IMR-90 (cell line): ENCODE measurements around the gene MLLT3. TPM values are rescaled to one million over a fixed set of nuclear protein-coding genes. Genes with fewer than 3 reads are reported as not detected.

Source experiments
- ATAC-seq: fragments of 200-7000 bp; cut with Tn5 transposase; 2 replicates; pipeline ENCODE4 v1.9.1; 2020; ENCODE audit warnings: low read depth, mild to moderate bottlenecking, moderate library complexity
- Bru-seq: library from RNA; stranded (reverse); fragments of 400-500 nt; gene quantifications from one replicate; lab custom pipeline; 2021; lab: Mats Ljungman, UMichigan
- BruChase-seq, 2 experiments: library from RNA; stranded (reverse); fragments of 400-500 nt; gene quantifications; one replicate each; lab custom pipeline; 2021; lab: Mats Ljungman, UMichigan
- BruUV-seq: library from RNA; stranded (reverse); fragments of 400-500 nt; replicated peaks from 2 replicates; lab custom pipeline; 2021; lab: Mats Ljungman, UMichigan
- CTCF ChIA-PET: fragments of 300-600 bp; formaldehyde crosslinking; extraction: SDS; loops from one replicate; lab custom pipeline; 2021; ENCODE audit warnings: antibody characterized with exemption; lab: Yijun Ruan, JAX
- POLR2A ChIA-PET: fragments of 300-600 bp; sonication (Branson Sonifier 250); formaldehyde crosslinking; loops from one replicate; lab custom pipeline; 2022; ENCODE audit warnings: antibody characterized with exemption; ENCODE audit not compliant: unreplicated experiment; lab: Charles Lee
- DNase-seq: peaks from one replicate; pipeline ENCODE4 v3.0.0; 2013
- H2AFZ ChIP-seq: replicated peaks from 2 replicates; pipeline ENCODE3; 2013; ENCODE audit warnings: low read length, mild to moderate bottlenecking; ENCODE audit not compliant: poor library complexity
- H2AK5ac ChIP-seq: 2 replicates; pipeline ENCODE4 v1.6.1; 2013; ENCODE audit warnings: low read depth, low read length, inconsistent platforms
- H2AK9ac ChIP-seq: replicated peaks from 2 replicates; pipeline ENCODE3; 2013; ENCODE audit warnings: mild to moderate bottlenecking, low read depth, low read length, moderate library complexity; ENCODE audit not compliant: poor library complexity
- H2BK120ac ChIP-seq: 2 replicates; pipeline ENCODE4 v1.6.1; 2013; ENCODE audit warnings: low read depth, low read length, inconsistent platforms
- H2BK15ac ChIP-seq: 3 replicates; pipeline ENCODE4 v1.6.1; 2013; ENCODE audit warnings: low read depth, low read length, inconsistent platforms
- H2BK20ac ChIP-seq: 2 replicates; pipeline ENCODE4 v1.6.1; 2013; ENCODE audit warnings: low read depth, mild to moderate bottlenecking, inconsistent platforms, low read length, moderate library complexity
- H2BK5ac ChIP-seq: 2 replicates; pipeline ENCODE4 v1.6.1; 2013; ENCODE audit warnings: mild to moderate bottlenecking, low read depth, low read length, inconsistent platforms; ENCODE audit not compliant: poor library complexity, severe bottlenecking
- H3K14ac ChIP-seq: replicated peaks from 2 replicates; pipeline ENCODE4 v1.6.1; 2013; ENCODE audit warnings: low read depth, low read length, inconsistent platforms
- H3K18ac ChIP-seq: 2 replicates; pipeline ENCODE4 v1.6.1; 2013; ENCODE audit warnings: low read depth, low read length, control low read depth
- H3K23ac ChIP-seq: 2 replicates; pipeline ENCODE4 v1.6.1; 2013; ENCODE audit warnings: low read depth, low read length, inconsistent platforms
- H3K27ac ChIP-seq: 2 replicates; pipeline ENCODE4 v1.5.1; 2013; ENCODE audit warnings: mild to moderate bottlenecking, control low read depth, low read length; ENCODE audit not compliant: insufficient read depth
- H3K27me3 ChIP-seq: 2 replicates; pipeline ENCODE4 v1.6.1; 2013; ENCODE audit warnings: low read length; ENCODE audit not compliant: control insufficient read depth, insufficient read depth
- H3K36me3 ChIP-seq: 2 replicates; pipeline ENCODE4 v1.6.1; 2013; ENCODE audit warnings: low read length, mixed read lengths; ENCODE audit not compliant: control insufficient read depth, insufficient read depth
- H3K4ac ChIP-seq: 2 replicates; pipeline ENCODE4 v1.6.1; 2013; ENCODE audit warnings: low read depth, low read length, inconsistent platforms
- H3K4me1 ChIP-seq: 2 replicates; pipeline ENCODE4 v1.6.1; 2013; ENCODE audit warnings: low read length, mixed read lengths; ENCODE audit not compliant: control insufficient read depth, insufficient read depth
- H3K4me2 ChIP-seq: 2 replicates; pipeline ENCODE4 v1.6.1; 2013; ENCODE audit warnings: low read depth, mild to moderate bottlenecking, control low read depth, low read length, moderate library complexity
- H3K4me3 ChIP-seq: 2 replicates; pipeline ENCODE4 v1.5.1; 2013; ENCODE audit warnings: low read depth, mild to moderate bottlenecking, control low read depth, low read length, moderate library complexity; ENCODE audit not compliant: insufficient read depth
- H3K56ac ChIP-seq: 2 replicates; pipeline ENCODE4 v1.6.1; 2013; ENCODE audit warnings: low read length, inconsistent platforms; ENCODE audit not compliant: insufficient read depth; ENCODE audit errors: extremely low read depth
- H3K79me1 ChIP-seq, 2 experiments: 2 replicates each; pipeline ENCODE4 v1.6.1; 2013; ENCODE audit warnings: low read length in 2 of 2, inconsistent platforms in 1 of 2, low read depth in 1 of 2
- H3K9ac ChIP-seq: 2 replicates; pipeline ENCODE4 v1.6.1; 2013; ENCODE audit warnings: low read depth, low read length, control low read depth
- H3K9me1 ChIP-seq: 2 replicates; pipeline ENCODE4 v1.6.1; 2013; ENCODE audit warnings: low read length, inconsistent platforms; ENCODE audit not compliant: insufficient read depth
- H3K9me3 ChIP-seq: 2 replicates; pipeline ENCODE4 v1.6.1; 2013; ENCODE audit warnings: low read length; ENCODE audit not compliant: control insufficient read depth, insufficient read depth
- H4K20me1 ChIP-seq: 2 replicates; pipeline ENCODE4 v1.6.1; 2013; ENCODE audit warnings: low read length, inconsistent platforms; ENCODE audit not compliant: insufficient read depth
- H4K5ac ChIP-seq: 2 replicates; pipeline ENCODE4 v1.6.1; 2013; ENCODE audit warnings: mild to moderate bottlenecking, low read depth, low read length, control low read depth
- H4K8ac ChIP-seq, 2 experiments: 2 replicates each; pipeline ENCODE4 v1.6.1; 2013; ENCODE audit warnings: low read depth in 2 of 2, low read length in 2 of 2, control low read depth in 1 of 2, inconsistent platforms in 1 of 2
- H4K91ac ChIP-seq: 2 replicates; pipeline ENCODE4 v1.6.1; 2013; ENCODE audit warnings: low read depth, low read length, inconsistent platforms; ENCODE audit not compliant: insufficient read depth
- ELK1 ChIP-seq: fragments of 150-350 bp; IDR thresholded peaks from 2 replicates; pipeline ENCODE4 v1.6.1; 2016; ENCODE audit warnings: low read depth, mild to moderate bottlenecking, low read length, moderate library complexity, borderline replicate concordance
- MAZ ChIP-seq: IDR thresholded peaks from 2 replicates; pipeline ENCODE4 v1.6.1; 2012; ENCODE audit warnings: low read depth, mild to moderate bottlenecking, low read length, improper control_type of control experiment, moderate library complexity, borderline replicate concordance
- WGBS, 2 experiments: methylation state at CpG; one replicate each; pipeline versions ENCODE4 v1.1.5 to v1.1.7; 2013; ENCODE audit warnings: missing lambda C conversion rate in 2 of 2; ENCODE audit not compliant: insufficient read length in 1 of 2; ENCODE audit errors: extremely low coverage in 2 of 2; 5-methylcytosine and 5-hydroxymethylcytosine counted together
- dilution Hi-C: fragments of 300-500 bp; cut with HindIII; formaldehyde crosslinking; loops from one replicate; pipeline ENCODE4 v1.14.3; 2018; ENCODE audit warnings: low sequenced_read_pairs; ENCODE audit not compliant: unreplicated experiment
- in situ Hi-C: fragments of 300-500 bp; cut with MboI; formaldehyde crosslinking; loops from 3 replicates; pipeline ENCODE4 v1.14.3; 2019; ENCODE audit warnings: low sequenced_read_pairs, inconsistent platforms, mixed read lengths
- intact Hi-C: fragments of 100-400 bp; cut with micrococcal nuclease; formaldehyde crosslinking; loops from 2 replicates; pipeline ENCODE4 v1.10.0; 2022
- long read RNA-seq: library from polyadenylated mRNA; unstranded; transcript quantifications from one replicate; pipeline ENCODE4 v2.0.0, GENCODE V29; 2021; ENCODE audit not compliant: unreplicated experiment
- polyA plus RNA-seq, 3 experiments: library from polyadenylated mRNA; depleted of rRNA; stranded (reverse); fragments of >200 nt; gene quantifications; 2 replicates each; pipeline ENCODE4 v1.2.3, GENCODE V29; 2012; ENCODE audit warnings: low replicate concordance in 1 of 3
- total RNA-seq: library from RNA; depleted of rRNA; stranded (reverse); fragments of >200 nt; gene quantifications from 2 replicates; pipeline ENCODE4 v1.2.3, GENCODE V29; 2012; rRNA removed
- TF ChIP-seq, protein P1 (sequence below): fragments of 150-350 bp; IDR thresholded peaks from 2 replicates; pipeline ENCODE4 v1.6.1; 2017; ENCODE audit warnings: mild to moderate bottlenecking, antibody characterized with exemption, low read length, low read depth

MLLT3 gene
- 21.1 and 24.4 TPM in 2 replicates for total RNA-seq
- 10.0 and 10.4 TPM in 2 replicates for polyA plus RNA-seq (2012; rRNA removed)
- polyA plus RNA-seq (2012; cell fraction: cytosol; rRNA removed), result 2.4 and 2.5 TPM in 2 replicates
- 0.95 and 8.7 TPM in 2 replicates for polyA plus RNA-seq (2012; cell fraction: nucleus; rRNA removed; ENCODE audit: low replicate concordance)
- percentile 84 among the genes with signal in this experiment for Bru-seq, nascent RNA
- BruChase-seq, experiment 1, labeled RNA remaining after a 6-hour chase, result percentile 66 among the genes with signal in this experiment
- percentile 77 among the genes with signal in this experiment for BruChase-seq, experiment 2, labeled RNA remaining after a 2-hour chase
- long read RNA-seq, full-length matches to known transcripts, result 13 of 19 reads
- long read RNA-seq, partial matches to known transcripts, result 4 of 19 reads
- long read RNA-seq, other reads (novel, unspliced or antisense), result 2 of 19 reads

GRCh38 chr9:20622330-20623020, at the start of gene MLLT3:
MLLT3 (minus strand) TSS chr9:20622499.
- dilution Hi-C loops (no loop called here), intact Hi-C loops (loop anchor here (1.0 to 5.0 kb wide), 4 partner anchors 62 to 360 kb away; partner anchors contain the start of gene FOCAD), in situ Hi-C loops (loop anchor here (5.0 kb wide), 1 partner anchor 265 kb away; no protein-coding TSS in a partner anchor)
- peak; percentile 92 for ATAC-seq
- Histone ChIP-seq H2BK15ac (peak within 1 kb of the TSS; percentile 46; the same call in 1 of the 3 replicates), H3K4ac (peak within 1 kb of the TSS; percentile 72), H3K4me3 (peak within 1 kb of the TSS; percentile 93), H3K27me3 (no peaks in the 10 kb centered on the region), H3K4me2 (peak within 1 kb of the TSS; percentile 100), H2AK5ac (peak within 1 kb of the TSS; percentile 63), H3K56ac (peak within 1 kb of the TSS; percentile 79), H3K9me1 (no peaks in the 10 kb centered on the region), H3K36me3 (peaks cover 3% of the 10 kb centered on the region; the same call in 1 of the 2 replicates), H3K23ac (peak within 1 kb of the TSS; percentile 84), H2BK120ac (peak within 1 kb of the TSS; percentile 17; the same call in 1 of the 2 replicates), H3K27ac (peak within 1 kb of the TSS; percentile 91), H4K91ac (peak within 1 kb of the TSS; percentile 50; the same call in 1 of the 2 replicates), H4K20me1 (peaks cover 6% of the 10 kb centered on the region; the same call in 1 of the 2 replicates), H2AK9ac (peak within 1 kb of the TSS; percentile 88), H4K5ac (peak within 1 kb of the TSS; percentile 33), H3K18ac (peak within 1 kb of the TSS; percentile 62), H2AFZ (peak within 1 kb of the TSS; percentile 95), H2BK5ac (peak within 1 kb of the TSS; percentile 94), H3K9ac (peak within 1 kb of the TSS; percentile 95), H4K8ac (peak within 1 kb of the TSS; percentile 41; a peak in 2 of 4 replicates), H3K9me3 (no peaks in the 10 kb centered on the region), H3K14ac (peak within 1 kb of the TSS; percentile 75), H2BK20ac (peak within 1 kb of the TSS; percentile 16), H3K4me1 (peaks cover 6% of the 10 kb centered on the region), H3K79me1 (peaks cover 21% of the 10 kb centered on the region in 2 experiments)
- DNase-seq, result peak; percentile 95
- 0% methylated on average over 7 of the region's 41 CpGs; no CpG with 5 or more reads in 1 of the 2 experiments for WGBS, 2 experiments
- ChIA-PET CTCF (interaction anchor here (0.5 to 1.6 kb wide), 10 partner anchors 10 to 1154 kb away, joined by 3 to 11 read pairs (median 4); no protein-coding TSS in a partner anchor), POLR2A (interaction anchor here (0.6 to 1.1 kb wide), 5 partner anchors 9 to 698 kb away, joined by 4 to 16 read pairs (median 4); no protein-coding TSS in a partner anchor)
- BruUV-seq, result no TSS peak
- TF ChIP-seq MAZ, result peak; percentile 99
- TF ChIP-seq, protein P1, sequence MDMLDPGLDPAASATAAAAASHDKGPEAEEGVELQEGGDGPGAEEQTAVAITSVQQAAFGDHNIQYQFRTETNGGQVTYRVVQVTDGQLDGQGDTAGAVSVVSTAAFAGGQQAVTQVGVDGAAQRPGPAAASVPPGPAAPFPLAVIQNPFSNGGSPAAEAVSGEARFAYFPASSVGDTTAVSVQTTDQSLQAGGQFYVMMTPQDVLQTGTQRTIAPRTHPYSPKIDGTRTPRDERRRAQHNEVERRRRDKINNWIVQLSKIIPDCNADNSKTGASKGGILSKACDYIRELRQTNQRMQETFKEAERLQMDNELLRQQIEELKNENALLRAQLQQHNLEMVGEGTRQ, result 0 out of 2 replicates have a peak, but pooled peaks have one; percentile 11
- no peak for TF ChIP-seq ELK1
